Measurements from ENCODE around the gene ATP6V1B1. TPM values are rescaled to one million over a fixed set of nuclear protein-coding genes. Genes with fewer than 3 reads are reported as not detected.

The ATP6V1B1 gene
- total RNA-seq, 1 experiment from 2014 or later = not detected

- no peak for TF ChIP-seq EZH2 (IDR thresholded peaks at IDR 0.05; ENCODE audit: low read length, unreplicated experiment)
- no peak for TF ChIP-seq CTCF (conservative IDR thresholded peaks at IDR 0.05; ENCODE audit: low read depth, low read length)
- TF ChIP-seq EZH2phosphoT487 (IDR thresholded peaks at IDR 0.05; ENCODE audit: borderline replicate concordance, low read length) = no peak
- ChIA-PET CTCF (interaction anchor here (0.7 kb wide), 1 partner anchor 29 kb away, joined by 3 read pairs; no protein-coding TSS in a partner anchor), POLR2A (ENCODE audit: unreplicated experiment) (no interaction called here)
- Histone ChIP-seq H3K4me1 (ENCODE audit: insufficient read depth, low read length) (peaks cover 3% of the 10 kb centered on the region; the same call in 1 of the 2 replicates), H3K9ac (ENCODE audit: low read length) (no peak overlapping the region), H3K9me3 (ENCODE audit: low read length) (no peaks in the 10 kb centered on the region), H3K4me2 (ENCODE audit: low read length) (no peak overlapping the region), H3F3A (ENCODE audit: low read length, unreplicated experiment) (no peaks in the 10 kb centered on the region), H3K4me3 (ENCODE audit: low read length) (no peak overlapping the region), H3K27me3 (ENCODE audit: low read length) (peaks cover 23% of the 10 kb centered on the region), H4K20me1 (ENCODE audit: low read length) (no peaks in the 10 kb centered on the region), H3K9me2 (replicated peaks; ENCODE audit: low read length) (no peaks in the 10 kb centered on the region), H2AFZ (ENCODE audit: low read length) (no peak overlapping the region), H3K27ac (ENCODE audit: low read length) (no peak overlapping the region), H3K36me3 (ENCODE audit: low read depth, low read length) (no peaks in the 10 kb centered on the region), H3K79me2 (ENCODE audit: low read length) (no peaks in the 10 kb centered on the region)
- ATAC-seq = no peak
- intact Hi-C loops (cut with micrococcal nuclease) = no loop called here
- no TSS peak for BruUV-seq (replicated peaks)
- no peak for DNase-seq
Measured at GRCh38 chr2:70902579-70902978, 33.1 kb upstream of the ATP6V1B1 start.

- Histone ChIP-seq H3K27ac (ENCODE audit: low read length) (no peak overlapping the region), H3K27me3 (ENCODE audit: low read length) (peaks cover 17% of the 10 kb centered on the region), H3K36me3 (ENCODE audit: low read depth, low read length) (no peaks in the 10 kb centered on the region), H3K9me2 (replicated peaks; ENCODE audit: low read length) (no peaks in the 10 kb centered on the region), H3K4me2 (ENCODE audit: low read length) (no peak overlapping the region), H3K9ac (ENCODE audit: low read length) (no peak overlapping the region), H3K4me1 (ENCODE audit: insufficient read depth, low read length) (peaks cover 3% of the 10 kb centered on the region; the same call in 1 of the 2 replicates), H3F3A (ENCODE audit: low read length, unreplicated experiment) (no peaks in the 10 kb centered on the region), H3K4me3 (ENCODE audit: low read length) (no peak overlapping the region), H2AFZ (ENCODE audit: low read length) (no peak overlapping the region), H3K79me2 (ENCODE audit: low read length) (no peaks in the 10 kb centered on the region), H3K9me3 (ENCODE audit: low read length) (no peaks in the 10 kb centered on the region), H4K20me1 (ENCODE audit: low read length) (no peaks in the 10 kb centered on the region)
- no peak for ATAC-seq
- intact Hi-C loops (cut with micrococcal nuclease) = no loop called here
- POLR2A ChIA-PET (ENCODE audit: unreplicated experiment) = no interaction called here
- DNase-seq = no peak
- CTCF ChIA-PET = interaction anchor here (0.7 kb wide), 1 partner anchor 30 kb away, joined by 3 read pairs; no protein-coding TSS in a partner anchor
- no TSS peak for BruUV-seq (replicated peaks)
- TF ChIP-seq EZH2phosphoT487 (IDR thresholded peaks at IDR 0.05; ENCODE audit: borderline replicate concordance, low read length) (no peak), EZH2 (IDR thresholded peaks at IDR 0.05; ENCODE audit: low read length, unreplicated experiment) (no peak), CTCF (conservative IDR thresholded peaks at IDR 0.05; ENCODE audit: low read depth, low read length) (no peak)
Measured at GRCh38 chr2:70903171-70903570, 32.5 kb upstream of the ATP6V1B1 start.

GRCh38 chr2:70903641-70904340, 31.9 kb upstream of the ATP6V1B1 start:
- DNase-seq (no peak), ATAC-seq (no peak)
- intact Hi-C loops (cut with micrococcal nuclease) = no loop called here
- no peak overlapping the region for H3K27ac ChIP-seq (ENCODE audit: low read length)
- no peak overlapping the region for H3K4me3 ChIP-seq (ENCODE audit: low read length)
- CTCF ChIA-PET = no interaction called here
- H3K79me2 ChIP-seq (ENCODE audit: low read length) = no peaks in the 10 kb centered on the region
- POLR2A ChIA-PET (ENCODE audit: unreplicated experiment) = no interaction called here
- H4K20me1 ChIP-seq (ENCODE audit: low read length) = no peaks in the 10 kb centered on the region
- peaks cover 11% of the 10 kb centered on the region for H3K27me3 ChIP-seq (ENCODE audit: low read length)
- H3K4me1 ChIP-seq (ENCODE audit: insufficient read depth, low read length) = peaks cover 3% of the 10 kb centered on the region; the same call in 1 of the 2 replicates
- no TSS peak for BruUV-seq (replicated peaks)
- H2AFZ ChIP-seq (ENCODE audit: low read length) = no peak overlapping the region
- H3K4me2 ChIP-seq (ENCODE audit: low read length) = no peak overlapping the region
- TF ChIP-seq EZH2phosphoT487 (IDR thresholded peaks at IDR 0.05; ENCODE audit: borderline replicate concordance, low read length) (no peak), EZH2 (IDR thresholded peaks at IDR 0.05; ENCODE audit: low read length, unreplicated experiment) (no peak), CTCF (conservative IDR thresholded peaks at IDR 0.05; ENCODE audit: low read depth, low read length) (no peak)
- no peaks in the 10 kb centered on the region for H3K9me3 ChIP-seq (ENCODE audit: low read length)
- no peaks in the 10 kb centered on the region for H3F3A ChIP-seq (ENCODE audit: low read length, unreplicated experiment)
- H3K9ac ChIP-seq (ENCODE audit: low read length) = no peak overlapping the region
- no peaks in the 10 kb centered on the region for H3K36me3 ChIP-seq (ENCODE audit: low read depth, low read length)
- no peaks in the 10 kb centered on the region for H3K9me2 ChIP-seq (replicated peaks; ENCODE audit: low read length)

All from PC-3 (cell line).